Activated gamma-delta T cell treated with anti-CD3 and anti-CD28 coated beads, Interleukin-2, amount 50 U/mL, for 16 hours (primary cell): ENCODE data around the gene CACNA2D3.

Source experiments
- DNase-seq: peaks from one replicate; pipeline ENCODE4 v3.0.0-alpha.2; 2020; ENCODE audit warnings: low read depth

CACNA2D3 gene

DNA sequence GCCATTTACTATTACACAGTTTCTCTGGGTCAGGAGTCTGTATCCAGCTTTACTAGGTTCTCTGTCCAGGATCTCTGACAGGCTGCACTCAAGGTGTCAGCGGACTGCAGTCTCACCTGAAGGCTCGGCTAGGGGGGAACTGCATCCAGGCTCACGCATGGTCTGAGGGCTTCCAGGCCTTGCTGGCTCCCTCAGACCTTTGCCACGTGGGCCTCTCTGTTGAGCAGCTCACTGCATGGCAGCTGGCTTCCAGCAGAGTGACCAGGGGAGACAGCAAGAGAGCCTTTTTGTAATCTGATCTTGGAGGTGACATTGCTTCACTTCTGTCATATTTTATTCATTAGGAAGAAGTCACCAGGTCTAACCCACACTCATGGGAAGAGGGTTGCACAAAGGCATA, 152.3 kb downstream of the CACNA2D3 start:
- no peak for DNase-seq

DNA sequence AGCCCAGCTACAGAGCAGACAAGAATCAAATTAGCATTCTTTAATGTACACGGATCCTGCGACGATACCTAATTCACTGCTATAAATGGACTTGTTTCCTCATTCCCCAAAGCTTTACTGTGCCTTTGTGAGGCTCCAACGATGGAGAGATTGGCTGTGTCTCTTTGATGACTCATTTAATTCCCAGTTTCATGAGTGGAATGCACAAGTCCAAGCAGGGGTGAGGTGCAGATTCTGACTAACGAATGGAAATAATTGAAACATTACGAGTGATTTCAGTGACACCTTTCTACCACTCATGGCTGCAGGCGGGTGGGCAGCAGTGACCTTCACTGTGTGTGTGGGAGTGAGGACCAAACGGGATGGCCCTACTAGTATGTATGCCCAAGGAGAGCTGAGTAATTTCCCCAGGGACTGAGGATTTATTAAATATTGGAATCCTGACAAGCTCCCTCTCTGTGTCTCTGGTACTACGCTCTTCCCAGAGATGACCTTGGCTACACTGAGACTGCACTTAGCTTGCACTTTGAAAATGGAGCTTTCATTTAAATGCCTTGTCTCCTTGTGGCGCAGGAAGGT, 156.7 kb downstream of the CACNA2D3 start:
- DNase-seq = no peak

DNA sequence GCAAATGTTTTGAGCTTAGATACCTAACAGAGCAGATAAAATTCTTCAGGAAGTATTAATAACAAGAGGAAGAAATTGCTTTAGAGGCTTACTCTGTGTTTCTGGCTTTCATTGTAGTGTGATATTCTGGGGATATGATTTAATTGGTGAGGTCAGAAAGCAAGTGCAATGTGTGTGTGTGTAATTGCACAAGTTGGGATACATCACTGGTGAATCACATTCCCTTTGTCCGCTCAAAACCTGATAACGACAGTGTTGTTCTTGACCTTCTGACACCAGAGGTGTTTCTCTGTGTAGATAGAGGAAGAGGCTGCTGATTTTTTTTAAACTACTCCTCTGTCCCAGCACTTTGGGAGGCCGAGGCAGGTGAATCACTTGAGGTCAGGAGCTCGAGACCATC, 161.1 kb downstream of the CACNA2D3 start:
- DNase-seq = no peak

DNA sequence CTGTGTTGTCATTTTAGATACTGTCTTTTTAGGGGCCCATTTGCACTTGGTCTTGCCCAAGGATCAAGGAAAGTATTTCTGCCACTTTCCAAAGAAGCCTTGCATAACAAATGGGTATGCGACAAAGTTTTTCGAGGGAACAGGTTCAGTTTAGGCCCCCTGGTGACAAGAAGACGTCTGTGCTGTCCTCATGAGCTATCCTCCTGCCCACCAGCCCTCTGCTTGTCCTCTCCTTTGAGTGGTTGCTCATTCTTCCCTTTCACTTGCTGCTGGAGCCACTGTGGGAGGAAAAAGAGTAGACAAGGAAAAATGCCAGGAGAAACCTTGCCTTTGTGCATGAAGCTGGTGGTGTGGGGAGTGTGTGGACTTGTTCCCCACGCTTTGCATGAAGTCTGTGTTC, 171.9 kb downstream of the CACNA2D3 start:
- DNase-seq = no peak

DNA sequence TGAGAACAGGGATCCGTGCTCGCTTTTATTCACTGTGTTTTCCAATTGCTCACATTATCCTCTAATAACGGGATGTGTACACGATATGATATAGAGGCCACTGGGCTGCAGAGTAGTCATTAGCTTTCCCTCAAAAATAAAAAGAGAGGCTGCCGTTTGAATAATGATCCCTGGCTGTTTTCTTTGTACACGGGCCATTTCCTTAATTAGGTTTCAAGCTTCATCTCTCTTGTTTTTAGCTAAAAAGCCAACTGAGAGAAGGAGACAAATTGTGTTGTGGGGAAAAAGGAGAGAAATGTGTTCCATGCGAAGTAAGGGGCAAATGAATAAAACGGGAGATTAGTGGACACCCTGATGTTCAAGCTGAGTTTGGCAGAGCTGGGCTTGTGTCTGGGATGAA, 174.2 kb downstream of the CACNA2D3 start:
- DNase-seq = no peak

DNA sequence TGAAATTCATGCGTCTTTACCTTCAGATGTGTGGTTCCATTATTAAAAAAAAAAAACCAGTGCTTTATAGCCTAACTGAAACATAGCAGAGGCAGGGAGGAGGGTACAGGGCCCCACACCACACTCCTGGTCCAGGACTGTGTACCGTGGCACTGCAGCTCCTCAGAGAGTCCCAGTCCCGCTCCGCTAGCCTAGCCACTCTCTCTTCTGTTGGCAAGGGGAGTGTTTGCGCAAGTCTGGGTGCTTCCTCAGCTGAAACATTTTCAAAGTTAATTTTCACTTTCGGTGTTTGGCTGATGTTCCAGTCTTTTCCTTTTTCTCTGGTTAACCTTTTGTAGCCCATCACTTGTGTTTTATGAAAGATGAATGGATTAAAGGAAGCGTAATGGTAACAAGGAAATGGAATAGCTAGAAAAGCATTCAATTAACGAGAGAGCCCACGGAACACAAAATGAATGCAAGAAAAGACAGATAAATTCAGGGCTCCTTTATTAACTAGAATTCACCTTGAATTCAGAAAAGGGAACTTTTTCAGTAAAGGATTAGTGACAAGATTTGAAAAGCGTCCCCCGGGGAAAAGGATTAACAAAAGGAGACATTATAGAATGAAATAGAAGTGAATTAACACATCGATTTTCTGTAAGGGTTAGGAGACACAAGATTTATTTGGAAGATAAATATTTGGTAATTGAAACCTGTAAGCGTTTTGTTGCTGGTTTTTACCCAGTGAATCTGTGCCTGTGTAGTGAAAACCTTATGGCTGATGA, 177.0 kb downstream of the CACNA2D3 start:
- DNase-seq = no peak

DNA sequence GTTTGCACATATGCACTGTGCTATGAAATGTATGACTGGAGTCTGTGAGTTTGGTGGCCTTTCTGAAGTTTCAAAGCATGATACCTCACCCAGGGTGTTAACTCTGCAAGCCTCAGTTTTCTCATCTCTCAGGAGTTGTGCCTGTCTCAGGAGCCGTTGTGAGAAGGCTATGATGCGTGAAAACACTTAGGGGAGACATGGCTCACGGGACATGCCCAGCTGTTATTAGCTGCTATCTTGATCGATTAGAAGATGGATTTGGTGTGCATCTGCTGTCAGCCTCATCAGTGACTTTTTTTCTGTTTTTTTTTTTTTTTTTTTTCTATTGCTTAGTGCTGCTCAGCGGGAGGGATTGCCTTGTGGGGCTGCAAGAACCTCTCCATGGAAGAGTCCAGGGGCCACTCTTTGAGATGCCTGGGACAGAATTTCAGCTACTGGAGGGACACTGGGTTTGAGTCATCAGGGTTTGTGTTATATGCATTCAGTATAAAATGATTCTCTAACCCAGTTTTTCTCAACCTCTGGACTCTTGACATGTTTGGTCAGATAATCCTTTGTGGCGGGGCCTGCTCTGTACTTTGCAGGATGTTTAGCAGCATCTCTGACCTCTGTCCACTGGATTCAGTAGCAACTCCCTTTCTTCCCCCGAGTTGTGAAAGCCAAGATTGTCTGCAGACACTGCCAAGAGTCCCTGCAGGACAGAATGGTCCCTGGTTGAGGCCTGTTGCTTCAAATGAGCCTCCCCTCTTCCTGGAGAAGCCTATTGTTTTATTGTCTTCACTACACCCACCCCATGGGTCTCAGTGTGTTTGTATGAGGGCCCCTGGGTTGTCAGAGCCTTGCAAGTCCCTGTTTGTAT, 181.4 kb downstream of the CACNA2D3 start:
- DNase-seq = no peak

DNA sequence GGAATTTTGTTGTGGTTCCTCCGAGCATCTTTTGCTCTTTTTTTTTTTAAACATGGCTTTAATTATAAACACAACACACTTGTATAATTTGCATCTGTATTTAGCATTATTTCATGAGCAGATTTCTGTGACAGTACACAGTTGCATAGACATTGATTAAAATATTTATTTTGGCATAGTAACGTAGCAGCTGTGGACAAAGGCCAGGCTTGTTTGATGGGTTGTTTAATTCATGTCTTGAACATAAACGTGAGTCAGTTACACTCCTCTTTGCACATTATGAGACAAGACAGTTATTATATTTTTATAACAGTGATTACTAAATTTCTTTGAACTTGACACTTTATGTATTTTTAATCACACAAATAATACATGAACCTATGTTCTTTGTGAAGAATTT, 182.5 kb downstream of the CACNA2D3 start:
- DNase-seq = no peak

DNA sequence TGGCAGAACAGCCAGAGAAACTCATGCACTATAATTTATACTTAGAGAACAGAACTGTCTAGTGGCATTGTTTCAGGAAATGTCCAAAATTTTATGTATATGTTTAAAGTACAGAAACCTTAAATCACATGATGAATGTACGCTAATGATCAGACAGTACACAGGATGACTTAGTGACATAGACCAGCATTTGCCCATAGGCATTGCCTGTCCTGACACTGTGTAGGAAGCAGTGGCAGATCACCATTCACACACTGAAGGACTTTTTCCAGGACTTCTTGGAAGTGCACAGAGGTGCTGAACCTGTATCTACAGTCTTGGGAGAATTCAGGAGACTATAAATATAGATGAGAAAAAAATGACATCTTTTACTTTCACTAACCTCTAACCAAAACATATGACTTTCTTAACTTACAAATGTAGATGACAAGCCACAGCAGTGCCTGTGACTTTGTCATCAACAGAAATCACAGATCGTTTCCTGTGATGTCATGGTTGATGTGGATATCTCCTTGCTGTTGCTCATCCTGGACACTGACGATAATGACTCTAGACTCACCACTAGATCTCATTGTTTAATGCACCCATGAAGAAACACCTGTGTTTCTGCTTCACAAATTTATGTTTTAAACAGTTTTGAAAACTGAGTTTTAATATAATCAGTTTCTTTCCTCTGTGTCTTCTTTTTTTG, 183.2 kb downstream of the CACNA2D3 start:
- DNase-seq = no peak

DNA sequence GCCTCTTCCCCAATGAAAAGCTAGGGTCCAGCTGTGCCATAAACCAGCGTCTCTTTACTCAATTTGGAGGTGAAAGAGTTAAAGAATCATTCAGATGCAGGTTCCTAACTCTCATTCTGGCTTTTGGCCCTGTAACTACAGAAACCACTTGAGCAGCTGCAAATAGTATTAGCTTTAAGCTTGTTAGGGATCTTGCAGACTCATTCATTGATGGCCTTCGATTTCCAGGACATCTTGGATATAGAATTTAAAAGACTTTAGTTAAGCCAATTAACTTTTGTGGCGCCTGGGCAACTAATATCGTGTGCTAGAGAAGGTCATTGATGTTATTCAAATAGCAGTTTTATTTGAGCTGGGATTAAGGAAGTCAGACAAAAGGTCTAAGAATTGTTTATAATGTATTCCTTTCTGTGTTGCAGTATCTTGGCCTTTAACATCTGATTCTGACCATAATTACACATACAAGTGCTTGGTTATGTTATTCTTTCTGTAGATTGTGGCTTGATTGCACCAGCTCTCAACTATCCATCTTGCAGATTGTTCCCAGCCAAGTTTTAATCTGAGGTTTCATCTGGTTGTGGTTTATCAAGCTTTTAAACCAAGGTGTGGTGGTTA, 185.3 kb downstream of the CACNA2D3 start:
- DNase-seq = no peak

DNA sequence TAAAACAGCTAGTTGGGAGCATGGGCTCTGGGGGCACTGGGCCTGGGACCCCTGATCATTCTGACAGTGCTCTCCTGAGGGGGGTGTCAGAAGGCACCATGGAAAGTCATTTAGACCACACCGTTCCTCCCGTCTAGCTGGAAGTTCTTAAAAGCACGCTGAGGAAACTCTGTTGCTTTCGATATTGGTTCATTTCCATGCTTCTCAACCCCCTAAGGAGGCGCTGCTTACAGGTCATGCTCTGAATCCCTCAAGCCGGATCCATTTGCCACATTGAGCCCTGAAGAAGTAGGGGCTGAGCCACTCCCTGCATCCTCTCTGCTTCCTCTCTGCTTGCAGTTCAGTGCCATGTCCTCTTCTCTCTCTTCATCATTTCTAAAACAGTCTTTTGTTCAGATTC, 187.2 kb downstream of the CACNA2D3 start:
- no peak for DNase-seq

DNA sequence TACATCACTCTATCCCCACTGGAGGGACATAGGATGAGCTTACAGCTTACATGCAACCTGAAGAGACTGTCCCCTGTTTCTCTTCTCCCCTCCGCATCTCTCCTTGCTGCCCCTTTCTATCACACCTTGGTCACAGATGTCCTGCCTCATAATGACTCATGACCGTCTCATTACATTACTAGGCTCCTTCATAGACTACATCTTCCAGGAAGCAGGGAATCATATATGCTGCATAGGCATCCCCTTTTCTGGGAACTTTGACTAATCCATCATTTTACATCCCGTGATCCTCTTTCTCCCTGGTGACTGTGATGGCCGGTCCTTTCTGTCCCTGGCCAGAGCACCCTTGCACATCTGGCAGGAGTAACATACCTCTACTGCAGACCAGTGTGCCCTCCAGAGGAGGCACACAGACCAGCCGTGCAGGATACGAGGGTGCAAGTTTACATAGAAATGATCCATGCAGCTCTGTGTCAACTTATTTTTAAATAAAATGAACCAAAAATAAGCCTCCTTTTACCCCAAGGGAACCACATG, 188.9 kb downstream of the CACNA2D3 start:
- DNase-seq = no peak

DNA sequence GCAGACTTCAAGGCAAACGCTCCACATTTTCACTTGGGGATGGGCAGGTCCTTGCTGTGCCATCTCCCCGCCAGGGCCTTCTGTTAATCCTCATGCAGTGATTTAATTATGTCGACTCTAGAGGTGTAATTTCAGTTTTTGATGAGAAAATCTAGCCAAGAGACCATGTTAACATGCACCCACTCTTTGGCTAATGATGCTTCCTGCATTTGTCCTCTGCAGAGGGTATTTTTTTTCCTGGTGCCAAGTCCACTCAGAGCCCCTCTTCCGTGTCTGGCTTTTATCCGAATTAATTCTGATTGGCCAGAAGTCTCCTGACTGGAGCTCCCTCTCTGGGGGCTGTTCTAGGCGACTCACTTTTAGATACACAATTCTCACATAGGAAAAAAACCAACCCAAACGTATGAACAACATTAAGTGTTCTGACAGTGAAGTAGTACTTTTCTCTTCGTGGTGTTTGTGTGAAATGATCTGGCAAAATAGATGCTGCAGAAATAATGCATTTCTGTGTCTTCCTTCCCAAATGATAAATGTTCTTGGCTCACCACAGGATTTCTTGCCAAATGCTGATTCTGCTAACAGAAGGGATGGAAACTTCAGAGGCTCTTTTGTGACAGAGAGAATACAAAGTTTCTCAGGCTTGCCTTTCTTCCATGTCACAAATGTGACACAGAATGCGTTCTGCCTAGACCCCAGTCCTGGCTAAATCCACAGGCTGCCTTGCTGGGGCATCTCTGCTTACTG, 190.0 kb downstream of the CACNA2D3 start:
- no peak for DNase-seq

DNA sequence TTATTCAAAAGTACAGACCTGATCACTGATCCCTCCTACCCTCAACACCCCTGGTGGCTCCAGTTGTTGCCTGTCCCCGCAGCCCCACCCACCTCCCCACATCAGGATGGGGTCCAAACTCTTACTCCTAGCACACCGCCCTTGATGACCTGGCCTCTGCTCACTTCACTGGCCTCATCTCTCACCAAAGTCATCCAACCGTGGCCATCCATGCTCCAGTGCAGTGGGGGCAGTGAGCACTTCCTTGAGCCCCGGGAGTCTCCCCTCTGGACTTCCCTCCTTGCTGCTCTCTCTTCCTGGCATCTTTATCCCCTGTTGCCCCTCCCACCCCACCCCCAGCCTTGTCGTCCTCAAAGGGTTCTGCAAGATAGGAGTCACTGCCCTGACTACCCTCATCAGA, 191.1 kb downstream of the CACNA2D3 start:
- no peak for DNase-seq

DNA sequence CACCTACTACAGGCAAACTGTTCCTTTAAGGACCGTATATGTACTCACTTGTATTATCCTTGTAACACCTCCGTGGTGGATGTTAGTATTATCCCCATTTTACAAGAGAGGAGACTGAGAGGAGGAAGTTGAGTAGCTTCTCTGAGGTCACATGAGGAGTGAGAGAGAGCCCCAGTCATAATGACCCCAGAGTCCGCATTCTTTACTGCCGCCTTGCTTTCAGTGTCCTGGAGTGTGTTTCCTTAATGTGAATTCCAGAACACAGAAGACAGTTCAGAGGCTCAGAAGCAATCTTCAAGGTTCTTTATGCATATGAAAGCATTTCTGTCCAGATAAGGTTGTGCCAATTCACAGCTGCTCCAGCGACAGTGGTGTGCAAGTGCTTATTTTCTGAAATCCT, 199.2 kb downstream of the CACNA2D3 start:
- DNase-seq = no peak

DNA sequence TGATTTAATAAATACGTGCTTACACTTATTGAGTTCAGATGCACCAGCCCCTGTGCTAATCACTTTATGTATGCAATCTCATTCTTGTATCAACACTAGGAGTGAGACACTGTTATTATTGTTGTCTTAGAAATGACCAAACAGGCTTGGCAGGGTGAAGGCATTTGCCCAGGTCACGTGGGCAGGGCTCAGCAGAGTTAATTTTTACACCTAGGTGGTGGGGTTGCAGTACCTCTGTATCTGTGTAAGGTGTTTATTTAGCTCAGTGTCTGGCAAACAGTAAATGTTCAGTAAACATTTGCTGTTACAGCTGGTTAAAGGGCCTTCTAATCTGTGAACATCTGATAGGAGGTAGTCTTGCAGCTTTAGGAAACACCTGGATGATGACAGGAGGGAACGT, 200.0 kb downstream of the CACNA2D3 start:
- no peak for DNase-seq

DNA sequence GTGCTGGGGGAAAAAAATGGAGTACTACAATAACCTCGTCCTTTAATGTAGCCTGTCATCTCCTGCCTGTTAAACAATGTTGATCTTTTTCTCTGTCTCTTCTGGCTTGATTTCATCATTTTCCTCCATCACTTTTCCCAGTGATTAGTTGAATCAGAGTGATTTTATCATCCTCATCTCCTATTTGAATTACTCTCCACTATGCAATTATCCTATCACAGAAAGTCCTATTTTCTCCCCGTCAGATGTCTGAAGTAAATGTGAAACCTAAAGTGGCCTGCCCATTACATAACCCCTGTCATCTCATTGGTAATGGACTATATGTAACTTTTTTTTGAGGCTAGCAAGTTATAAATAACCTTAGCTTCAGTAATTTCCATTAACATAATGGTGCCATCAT, 201.8 kb downstream of the CACNA2D3 start:
- no peak for DNase-seq

DNA sequence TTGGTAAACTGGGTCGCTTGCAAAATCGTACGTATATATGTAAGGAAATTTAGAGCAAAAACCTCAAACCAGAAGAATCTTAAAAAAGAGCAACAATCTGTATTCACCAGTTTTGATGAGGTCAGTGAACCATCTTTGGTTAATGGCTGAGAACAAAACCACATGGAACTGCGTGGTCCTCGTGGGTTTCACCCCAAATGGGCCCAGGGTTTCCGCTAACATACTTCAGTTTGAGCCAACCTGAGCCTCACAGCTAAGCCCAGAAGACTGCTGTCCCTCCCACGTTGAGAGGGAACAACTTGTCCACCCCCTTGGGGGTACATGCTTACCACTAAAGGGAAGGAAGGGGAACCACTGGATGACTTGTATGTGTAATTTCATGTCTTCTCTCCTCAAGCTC, 204.6 kb downstream of the CACNA2D3 start:
- DNase-seq = no peak

DNA sequence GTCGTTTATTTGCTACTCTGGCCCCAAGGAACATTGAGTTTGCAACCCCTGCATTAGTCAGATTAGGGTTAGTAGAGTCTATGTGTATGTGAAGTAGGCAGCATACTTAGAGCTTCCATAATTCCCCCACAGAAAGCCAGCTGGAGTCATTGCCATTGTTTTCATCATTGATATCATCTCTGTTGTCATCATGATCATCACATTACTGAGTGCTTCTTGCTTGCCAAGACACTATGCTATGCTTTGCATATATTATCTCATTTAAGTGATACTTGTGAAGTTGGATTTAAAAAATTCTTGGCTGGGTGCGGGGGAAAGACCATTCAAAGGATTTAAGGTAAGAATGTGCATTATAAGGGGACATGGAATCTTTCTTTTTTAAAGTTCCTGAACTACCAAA, 209.0 kb downstream of the CACNA2D3 start:
- DNase-seq = no peak

DNA sequence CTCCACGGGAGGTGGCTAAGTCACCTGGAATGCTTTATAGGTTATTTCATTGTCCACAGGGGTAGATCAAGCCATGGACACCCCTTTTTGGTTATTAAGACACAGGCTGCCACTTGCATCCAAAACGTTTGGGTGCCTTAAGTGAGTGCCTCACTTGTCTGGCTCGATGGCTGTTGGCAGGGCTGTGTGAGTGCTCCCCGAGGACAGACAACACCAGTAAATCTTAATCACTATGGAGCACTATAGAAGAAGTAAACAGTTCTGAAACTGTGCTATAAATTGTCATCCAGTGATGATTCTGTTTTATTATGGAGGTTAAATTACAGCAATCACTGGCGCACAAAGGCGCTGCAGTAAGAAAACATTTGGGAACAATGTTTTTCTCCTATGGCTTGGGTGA, 215.5 kb downstream of the CACNA2D3 start:
- DNase-seq = no peak

DNA sequence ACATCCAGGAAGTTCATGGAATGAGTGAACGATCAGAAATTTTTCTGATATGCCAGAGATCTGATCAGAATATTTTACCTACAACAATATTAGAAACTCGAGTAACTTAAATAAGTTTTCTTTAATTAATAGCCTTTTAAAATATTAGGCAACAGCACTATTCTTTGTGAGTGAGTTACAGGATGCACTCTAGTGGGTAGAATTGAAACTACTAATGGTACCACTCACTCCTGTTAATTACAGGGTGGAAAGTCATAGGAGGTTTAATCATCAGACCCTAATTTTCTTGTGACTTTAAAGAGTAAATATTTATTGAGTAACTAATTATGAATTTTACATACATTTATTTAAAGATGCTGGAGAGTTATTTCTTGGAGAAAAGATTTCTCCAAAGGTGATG, 217.3 kb downstream of the CACNA2D3 start:
- no peak for DNase-seq
